H1 (cell line): Measurements from ENCODE around the gene SLC22A3. TPM values are rescaled to one million over a fixed set of nuclear protein-coding genes. Genes with fewer than 3 reads are reported as not detected.

ENCODE experiments used
- CTCF ChIA-PET: fragments of 300-600 bp; sonication (Branson Sonifier 250); formaldehyde crosslinking; loops from one replicate; lab custom pipeline; 2021; ENCODE audit not compliant: partially characterized antibody; lab: Charles Lee
- POLR2A ChIA-PET: fragments of 300-600 bp; sonication (Branson Sonifier 250); formaldehyde crosslinking; loops from one replicate; lab custom pipeline; 2021; ENCODE audit warnings: inconsistent platforms; ENCODE audit not compliant: partially characterized antibody; lab: Charles Lee
- DNase-seq, 2 experiments: peaks; one replicate each; pipeline versions ENCODE4 v3.0.0 to v3.0.0-alpha.2; 2010 to 2022; ENCODE audit warnings: low spot score in 2 of 2, low read depth in 1 of 2, mixed read lengths in 1 of 2
- FAIRE-seq: peaks from 2 replicates; lab custom pipeline; 2011; peaks lifted over from hg19 to GRCh38; lab: Jason Lieb, UNC
- H2AFZ ChIP-seq: 2 replicates; pipeline ENCODE4 v1.8.1; 2012; ENCODE audit warnings: low read length, inconsistent platforms
- H2AK5ac ChIP-seq: 2 replicates; pipeline ENCODE4 v1.6.1; 2013; ENCODE audit warnings: low read depth, low read length
- H2BK120ac ChIP-seq: replicated peaks from 2 replicates; pipeline ENCODE3; 2013; ENCODE audit warnings: low read depth, low read length, inconsistent platforms
- H2BK12ac ChIP-seq: 2 replicates; pipeline ENCODE4 v1.6.1; 2013; ENCODE audit warnings: low read depth, low read length
- H2BK15ac ChIP-seq: 2 replicates; pipeline ENCODE4 v1.6.1; 2013; ENCODE audit warnings: low read length
- H2BK20ac ChIP-seq: 2 replicates; pipeline ENCODE4 v1.6.1; 2013; ENCODE audit warnings: low read length
- H2BK5ac ChIP-seq: 2 replicates; pipeline ENCODE4 v1.6.1; 2013; ENCODE audit warnings: low read depth, low read length
- H3K14ac ChIP-seq: 2 replicates; pipeline ENCODE4 v1.6.1; 2013; ENCODE audit warnings: inconsistent platforms; ENCODE audit not compliant: insufficient read length
- H3K18ac ChIP-seq: 2 replicates; pipeline ENCODE4 v1.6.1; 2013; ENCODE audit warnings: low read length; ENCODE audit errors: extremely low read depth
- H3K23ac ChIP-seq: 2 replicates; pipeline ENCODE4 v1.6.1; 2013; ENCODE audit warnings: inconsistent platforms; ENCODE audit not compliant: insufficient read length
- H3K23me2 ChIP-seq: 2 replicates; pipeline ENCODE4 v1.6.1; 2013; ENCODE audit warnings: low read depth, low read length
- H3K27ac ChIP-seq: 2 replicates; pipeline ENCODE4 v1.6.1; 2011; ENCODE audit warnings: low read depth, low read length, inconsistent platforms
- H3K27me3 ChIP-seq, 4 experiments: replicated peaks in 1 of 4; 1 replicate in 1 of 4; 2 replicates in 3 of 4; pipeline versions ENCODE4 v1.6.1 to v1.8.1; 2011 to 2013; ENCODE audit warnings: low read length in 3 of 4, mild to moderate bottlenecking in 3 of 4, inconsistent platforms in 2 of 4, mixed read lengths in 2 of 4, moderate library complexity in 1 of 4; ENCODE audit not compliant: control insufficient read depth in 3 of 4, insufficient read depth in 3 of 4; ENCODE audit errors: extremely low read depth in 1 of 4
- H3K36me3 ChIP-seq, 4 experiments: 2 replicates each; pipeline versions ENCODE4 v1.6.1 to v1.8.1; 2011 to 2013; ENCODE audit warnings: mild to moderate bottlenecking in 4 of 4, low read length in 3 of 4, moderate library complexity in 2 of 4, control low read depth in 1 of 4, inconsistent platforms in 1 of 4; ENCODE audit not compliant: insufficient read depth in 4 of 4, control insufficient read depth in 2 of 4
- H3K4ac ChIP-seq: replicated peaks from 2 replicates; pipeline ENCODE3; 2013; ENCODE audit warnings: low read length, low read depth, mixed read lengths, inconsistent platforms; ENCODE audit not compliant: insufficient read length
- H3K4me1 ChIP-seq, 4 experiments: replicated peaks in 1 of 4; 1 replicate in 1 of 4; 2 replicates in 3 of 4; pipeline versions ENCODE4 v1.6.1 to v1.8.1; 2011 to 2013; ENCODE audit warnings: low read length in 3 of 4, inconsistent platforms in 2 of 4, mixed read lengths in 1 of 4; ENCODE audit not compliant: insufficient read depth in 4 of 4, control insufficient read depth in 3 of 4
- H3K4me2 ChIP-seq, 2 experiments: 2 replicates each; pipeline versions ENCODE4 v1.6.1 to v1.8.1; 2011 to 2013; ENCODE audit warnings: low read depth in 2 of 2, low read length in 2 of 2, control low read depth in 1 of 2, inconsistent platforms in 1 of 2, mild to moderate bottlenecking in 1 of 2; ENCODE audit not compliant: insufficient read depth in 1 of 2
- H3K4me3 ChIP-seq, 4 experiments: fragments of 200-600, 300-600 bp in 1 of 4; sonication (generic), shearing (Covaris generic), sonication (Bioruptor Twin) in 1 of 4; 2 replicates each; pipeline versions ENCODE4 v1.5.1 to v1.8.1; 2011 to 2016; ENCODE audit warnings: low read length in 4 of 4, low read depth in 3 of 4, control low read depth in 2 of 4, inconsistent platforms in 2 of 4, mild to moderate bottlenecking in 2 of 4, mixed read lengths in 1 of 4, moderate library complexity in 1 of 4; ENCODE audit not compliant: insufficient read depth in 2 of 4; ENCODE audit errors: extremely low read depth in 1 of 4
- H3K56ac ChIP-seq: replicated peaks from 2 replicates; pipeline ENCODE3; 2013; ENCODE audit warnings: low read depth, mild to moderate bottlenecking, mixed read lengths, low read length, inconsistent platforms; ENCODE audit not compliant: insufficient read length
- H3K79me1 ChIP-seq: 2 replicates; pipeline ENCODE4 v1.6.1; 2013; ENCODE audit warnings: low read depth, low read length, control low read depth
- H3K79me2 ChIP-seq, 2 experiments: 2 replicates each; pipeline versions ENCODE4 v1.6.1 to v1.8.1; 2012 to 2013; ENCODE audit warnings: low read length in 2 of 2, mild to moderate bottlenecking in 2 of 2, inconsistent platforms in 1 of 2; ENCODE audit not compliant: insufficient read depth in 2 of 2, control insufficient read depth in 1 of 2
- H3K9ac ChIP-seq, 4 experiments: replicated peaks in 1 of 4; 1 replicate in 1 of 4; 2 replicates in 3 of 4; pipeline versions ENCODE4 v1.6.1 to v1.8.1; 2011 to 2013; ENCODE audit warnings: low read depth in 3 of 4, low read length in 3 of 4, control low read depth in 2 of 4, mild to moderate bottlenecking in 2 of 4, moderate library complexity in 2 of 4, inconsistent platforms in 1 of 4; ENCODE audit errors: extremely low read depth in 1 of 4
- H3K9me3 ChIP-seq, 2 experiments: 2 replicates each; pipeline versions ENCODE4 v1.6.1 to v1.8.1; 2012 to 2013; ENCODE audit warnings: mild to moderate bottlenecking in 2 of 2, moderate library complexity in 2 of 2, control low read depth in 1 of 2, inconsistent platforms in 1 of 2, low read depth in 1 of 2, low read length in 1 of 2, mixed read lengths in 1 of 2; ENCODE audit not compliant: insufficient read depth in 2 of 2
- H4K20me1 ChIP-seq, 2 experiments: replicated peaks in 1 of 2; 2 replicates each; pipeline versions ENCODE3 to v1.8.1; 2011 to 2013; ENCODE audit warnings: inconsistent platforms in 2 of 2, low read length in 2 of 2, mild to moderate bottlenecking in 1 of 2; ENCODE audit not compliant: insufficient read depth in 2 of 2, control insufficient read depth in 1 of 2
- H4K5ac ChIP-seq: 2 replicates; pipeline ENCODE4 v1.6.1; 2013; ENCODE audit warnings: low read length, low read depth, mixed read lengths, inconsistent platforms; ENCODE audit not compliant: insufficient read length
- H4K8ac ChIP-seq: 2 replicates; pipeline ENCODE4 v1.8.0; 2013; ENCODE audit warnings: mild to moderate bottlenecking, moderate library complexity, low read length, inconsistent platforms; ENCODE audit not compliant: insufficient read depth; ENCODE audit errors: extremely low read depth
- H4K91ac ChIP-seq: replicated peaks from 2 replicates; pipeline ENCODE3; 2013; ENCODE audit warnings: low read length, mixed read lengths, inconsistent platforms; ENCODE audit not compliant: insufficient read length
- FOSL1 ChIP-seq: IDR thresholded peaks from 2 replicates; pipeline ENCODE4 v1.6.1; 2011; ENCODE audit warnings: mild to moderate bottlenecking, low read depth, low read length, moderate library complexity; ENCODE audit not compliant: insufficient read depth
- GABPA ChIP-seq: IDR thresholded peaks from 2 replicates; pipeline ENCODE4 v1.6.1; 2011; ENCODE audit warnings: mild to moderate bottlenecking, low read length, moderate library complexity, borderline replicate concordance; ENCODE audit not compliant: insufficient read depth
- HDAC2 ChIP-seq, 2 experiments: fragments of 300-600 bp in 1 of 2; sonication (generic) in 1 of 2; IDR thresholded peaks; 2 replicates each; pipeline ENCODE4 v1.6.1; 2011 to 2012; ENCODE audit warnings: low read depth in 2 of 2, low read length in 2 of 2, mild to moderate bottlenecking in 2 of 2, moderate library complexity in 2 of 2, borderline replicate concordance in 1 of 2, inconsistent platforms in 1 of 2
- NRF1 ChIP-seq: IDR thresholded peaks from 2 replicates; pipeline ENCODE4 v1.6.1; 2011; ENCODE audit warnings: mild to moderate bottlenecking, low read depth, low read length, improper control_type of control experiment
- POLR2A ChIP-seq, 2 experiments: IDR thresholded peaks; 1 replicate in 1 of 2; 2 replicates in 1 of 2; pipeline ENCODE4 v1.6.1; 2011; ENCODE audit warnings: low read depth in 2 of 2, low read length in 2 of 2, mild to moderate bottlenecking in 2 of 2; ENCODE audit errors: control extremely low read depth in 1 of 2
- POLR2AphosphoS5 ChIP-seq: IDR thresholded peaks from 2 replicates; pipeline ENCODE4 v1.6.1; 2011; ENCODE audit warnings: low read depth, low read length
- RAD21 ChIP-seq, 2 experiments: IDR thresholded peaks in 1 of 2; conservative IDR thresholded peaks in 1 of 2; 2 replicates each; pipeline ENCODE4 v1.6.1; 2011; ENCODE audit warnings: low read depth in 2 of 2, low read length in 2 of 2, improper control_type of control experiment in 1 of 2, inconsistent platforms in 1 of 2, mild to moderate bottlenecking in 1 of 2, moderate library complexity in 1 of 2
- RFX5 ChIP-seq: IDR thresholded peaks from 2 replicates; pipeline ENCODE4 v1.6.1; 2011; ENCODE audit warnings: low read depth, low read length, improper control_type of control experiment, borderline replicate concordance
- TAF1 ChIP-seq: IDR thresholded peaks from 2 replicates; pipeline ENCODE4 v1.6.1; 2011; ENCODE audit warnings: mild to moderate bottlenecking, low read depth, low read length
- WGBS, 2 experiments: shearing (Covaris generic) in 1 of 2; methylation state at CpG; one replicate each; pipeline versions ENCODE4 v1.1.6 to v1.1.7; 2013 to 2015; ENCODE audit warnings: low lambda C conversion rate in 2 of 2, mixed read lengths in 2 of 2, inconsistent platforms in 1 of 2, low coverage in 1 of 2, missing lambda C conversion rate in 1 of 2; ENCODE audit not compliant: insufficient replicate concordance in 2 of 2, insufficient coverage in 1 of 2, insufficient read length in 1 of 2; ENCODE audit errors: extremely low coverage in 1 of 2, missing lambda C conversion rate in 1 of 2; 5-methylcytosine and 5-hydroxymethylcytosine counted together
- polyA plus RNA-seq, 7 experiments: library from polyadenylated mRNA; depleted of rRNA in 3 of 7; stranded (reverse) in 5 of 7; unstranded in 2 of 7; fragments of >200 nt in 5 of 7; fragments of 200-250 nt in 2 of 7; gene quantifications; 1 replicate in 5 of 7; 2 replicates in 1 of 7; 4 replicates in 1 of 7; pipeline versions ENCODE4 v1.2.1 to v1.2.3, GENCODE V29; 2011 to 2013; ENCODE audit warnings: missing spikeins in 2 of 7, mixed read lengths in 2 of 7
- total RNA-seq: library from RNA; stranded (reverse); fragmentation: NEBNext Ultra II Directional; extraction: Animal tissue kit (Norgen Biotek cat#: 25700); gene quantifications from 2 replicates; pipeline ENCODE4 v1.2.1, GENCODE V29; 2021
- TF ChIP-seq, protein P1 (sequence below): IDR thresholded peaks from 2 replicates; pipeline ENCODE4 v1.6.1; 2012; ENCODE audit warnings: inconsistent platforms
- TF ChIP-seq, protein P2 (sequence below): IDR thresholded peaks from 2 replicates; pipeline ENCODE4 v1.6.1; 2011; ENCODE audit warnings: low read length, improper control_type of control experiment

SLC22A3 gene
- total and polyA plus RNA-seq, 2 of the 8 experiments (the other 6 are each of a cell fraction or from before 2014, with no cell fraction given), result 1.0 to 2.9 TPM

DNA sequence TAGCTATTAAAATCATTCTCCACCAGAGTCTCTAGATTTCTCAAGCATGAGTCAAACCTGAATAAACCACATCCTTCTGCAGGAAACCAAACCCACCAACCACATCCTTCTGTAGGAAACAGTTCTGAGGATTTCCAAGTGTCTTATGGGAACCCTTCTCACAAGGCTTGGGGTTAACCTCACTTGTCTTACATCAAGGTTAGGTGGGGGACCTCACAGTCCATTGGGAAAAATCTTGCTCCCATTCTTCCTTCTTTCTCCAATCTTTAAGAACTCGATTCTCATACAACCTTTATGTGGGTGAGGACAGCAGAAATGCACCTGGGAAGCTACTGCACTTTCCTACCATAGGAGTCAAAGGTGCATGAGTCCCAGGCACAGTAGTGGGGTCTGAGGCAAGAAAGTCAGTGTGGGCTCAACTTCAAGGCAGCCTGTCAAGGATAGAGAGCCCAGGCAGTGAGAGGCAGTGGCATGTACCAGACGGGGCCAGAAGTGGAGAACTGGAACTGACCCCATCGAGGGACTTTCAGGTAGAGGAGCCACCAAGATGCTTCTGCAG lies 114.5 kb downstream of the SLC22A3 start:
- Histone ChIP-seq H4K8ac (no peak overlapping the region), H3K23me2 (no peaks in the 10 kb centered on the region), H3K4me2 (no peak overlapping the region), H4K91ac (no peak overlapping the region), H2BK5ac (no peak overlapping the region), H3K18ac (no peak overlapping the region), H3K4me3 (no peak overlapping the region), H3K23ac (no peak overlapping the region), H2BK20ac (no peak overlapping the region), H3K27me3 (no peaks in the 10 kb centered on the region), H3K79me1 (no peaks in the 10 kb centered on the region), H3K14ac (no peak overlapping the region), H2BK12ac (no peak overlapping the region), H3K27ac (no peak overlapping the region), H3K4me1 (no peaks in the 10 kb centered on the region), H3K9me3 (no peaks in the 10 kb centered on the region), H3K79me2 (no peaks in the 10 kb centered on the region), H2AK5ac (no peak overlapping the region), H2AFZ (no peak overlapping the region), H4K5ac (no peak overlapping the region), H2BK15ac (no peak overlapping the region), H3K36me3 (no peaks in the 10 kb centered on the region), H4K20me1 (no peaks in the 10 kb centered on the region), H3K56ac (no peak overlapping the region), H2BK120ac (no peak overlapping the region), H3K9ac (no peak overlapping the region), H3K4ac (no peak overlapping the region)
- ChIA-PET CTCF (interaction anchor here (0.9 to 1.2 kb wide), 4 partner anchors 165 to 589 kb away, joined by 3 read pairs; no protein-coding TSS in a partner anchor), POLR2A (no interaction called here)
- DNase-seq (no peak), FAIRE-seq (no peak)
- 57% methylated on average over 3 of the region's 3 CpGs; no CpG with 5 or more reads in 1 of the 2 experiments for WGBS, 2 experiments
- TF ChIP-seq HDAC2 (IDR thresholded peaks at IDR 0.05; ENCODE audit: borderline replicate concordance in 1 of 2, low read depth in 2 of 2, low read length in 2 of 2) (no peak), GABPA (no peak), NRF1 (no peak), FOSL1 (no peak), RAD21 (IDR thresholded peaks at IDR 0.05 in 1 of 2, conservative IDR thresholded peaks at IDR 0.05 in 1 of 2; ENCODE audit: low read depth in 2 of 2, low read length in 2 of 2) (no peak), RFX5 (no peak), TAF1 (no peak), POLR2AphosphoS5 (no peak), POLR2A (IDR thresholded peaks at IDR 0.05; ENCODE audit: control extremely low read depth in 1 of 2, low read depth in 2 of 2, low read length in 2 of 2) (no peak)
- TF ChIP-seq, protein P1, sequence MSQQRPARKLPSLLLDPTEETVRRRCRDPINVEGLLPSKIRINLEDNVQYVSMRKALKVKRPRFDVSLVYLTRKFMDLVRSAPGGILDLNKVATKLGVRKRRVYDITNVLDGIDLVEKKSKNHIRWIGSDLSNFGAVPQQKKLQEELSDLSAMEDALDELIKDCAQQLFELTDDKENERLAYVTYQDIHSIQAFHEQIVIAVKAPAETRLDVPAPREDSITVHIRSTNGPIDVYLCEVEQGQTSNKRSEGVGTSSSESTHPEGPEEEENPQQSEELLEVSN, result no peak
- TF ChIP-seq, protein P2, sequence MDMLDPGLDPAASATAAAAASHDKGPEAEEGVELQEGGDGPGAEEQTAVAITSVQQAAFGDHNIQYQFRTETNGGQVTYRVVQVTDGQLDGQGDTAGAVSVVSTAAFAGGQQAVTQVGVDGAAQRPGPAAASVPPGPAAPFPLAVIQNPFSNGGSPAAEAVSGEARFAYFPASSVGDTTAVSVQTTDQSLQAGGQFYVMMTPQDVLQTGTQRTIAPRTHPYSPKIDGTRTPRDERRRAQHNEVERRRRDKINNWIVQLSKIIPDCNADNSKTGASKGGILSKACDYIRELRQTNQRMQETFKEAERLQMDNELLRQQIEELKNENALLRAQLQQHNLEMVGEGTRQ, result no peak
